Measurements from ENCODE around the gene TJAP1. TPM values are rescaled to one million over a fixed set of nuclear protein-coding genes. Genes with fewer than 3 reads are reported as not detected.

Gene TJAP1
- total RNA-seq, 1 experiment from 2014 or later, result 78.9 TPM

- BruUV-seq (replicated peaks), result no TSS peak
- H3K27me3 Mint-ChIP-seq (ENCODE audit: insufficient read depth, unreplicated experiment), result no peaks in the 10 kb centered on the region
- intact Hi-C loops (cut with micrococcal nuclease), result no loop called here
- DNase-seq (ENCODE audit: unreplicated experiment), result no peak
- no peak overlapping the region for H3K4me3 Mint-ChIP-seq (ENCODE audit: unreplicated experiment)
- ChIA-PET CTCF (interaction anchor here (0.8 to 5.3 kb wide), 3 partner anchors 9 to 53 kb away, joined by 3 to 25 read pairs (median 3); no protein-coding TSS in a partner anchor), POLR2A (no interaction called here)
- H3K27ac Mint-ChIP-seq (ENCODE audit: low read depth, unreplicated experiment), result no peak overlapping the region
- H3K4me1 Mint-ChIP-seq (ENCODE audit: insufficient read depth, unreplicated experiment), result no peaks in the 10 kb centered on the region
- no peaks in the 10 kb centered on the region for H3K9me3 Mint-ChIP-seq (ENCODE audit: unreplicated experiment)
- no peak for TF ChIP-seq CTCF (IDR thresholded peaks at IDR 0.05; ENCODE audit: unreplicated experiment)
- peaks cover 55% of the 10 kb centered on the region for H3K36me3 Mint-ChIP-seq (ENCODE audit: insufficient read depth, unreplicated experiment)
Observed at GRCh38 chr6:43442935-43443334, 34.4 kb upstream of the TJAP1 start.

GRCh38 chr6:43444036-43444435 lies 33.3 kb upstream of the TJAP1 start:
- no peak for TF ChIP-seq CTCF (IDR thresholded peaks at IDR 0.05; ENCODE audit: unreplicated experiment)
- H3K27ac Mint-ChIP-seq (ENCODE audit: low read depth, unreplicated experiment), result no peak overlapping the region
- H3K4me3 Mint-ChIP-seq (ENCODE audit: unreplicated experiment), result no peak overlapping the region
- no peaks in the 10 kb centered on the region for H3K27me3 Mint-ChIP-seq (ENCODE audit: insufficient read depth, unreplicated experiment)
- DNase-seq (ENCODE audit: unreplicated experiment), result no peak
- ChIA-PET POLR2A (interaction anchor here (0.5 to 0.9 kb wide), 2 partner anchors 17 to 261 kb away, joined by 3 read pairs; partner anchors contain the start of gene ABCC10), CTCF (interaction anchor here (0.9 to 2.4 kb wide), 3 partner anchors 10 to 60 kb away, joined by 3 to 7 read pairs (median 3); no protein-coding TSS in a partner anchor)
- H3K36me3 Mint-ChIP-seq (ENCODE audit: insufficient read depth, unreplicated experiment), result peaks cover 53% of the 10 kb centered on the region
- no peaks in the 10 kb centered on the region for H3K9me3 Mint-ChIP-seq (ENCODE audit: unreplicated experiment)
- BruUV-seq (replicated peaks), result no TSS peak
- H3K4me1 Mint-ChIP-seq (ENCODE audit: insufficient read depth, unreplicated experiment), result no peaks in the 10 kb centered on the region
- intact Hi-C loops (cut with micrococcal nuclease), result no loop called here

- ChIA-PET CTCF (interaction anchor here (0.9 to 2.4 kb wide), 3 partner anchors 9 to 60 kb away, joined by 3 to 7 read pairs (median 3); no protein-coding TSS in a partner anchor), POLR2A (interaction anchor here (0.5 to 0.9 kb wide), 2 partner anchors 17 to 262 kb away, joined by 3 read pairs; partner anchors contain the start of gene ABCC10)
- Mint-ChIP-seq H3K36me3 (ENCODE audit: insufficient read depth, unreplicated experiment) (peaks cover 48% of the 10 kb centered on the region), H3K9me3 (ENCODE audit: unreplicated experiment) (no peaks in the 10 kb centered on the region), H3K27me3 (ENCODE audit: insufficient read depth, unreplicated experiment) (no peaks in the 10 kb centered on the region), H3K4me3 (ENCODE audit: unreplicated experiment) (no peak overlapping the region), H3K27ac (ENCODE audit: low read depth, unreplicated experiment) (no peak overlapping the region), H3K4me1 (ENCODE audit: insufficient read depth, unreplicated experiment) (no peaks in the 10 kb centered on the region)
- TF ChIP-seq CTCF (IDR thresholded peaks at IDR 0.05; ENCODE audit: unreplicated experiment), result no peak
- intact Hi-C loops (cut with micrococcal nuclease), result no loop called here
- BruUV-seq (replicated peaks), result no TSS peak
- no peak for DNase-seq (ENCODE audit: unreplicated experiment)
Observed at GRCh38 chr6:43444582-43444981, 32.8 kb upstream of the TJAP1 start.

- Mint-ChIP-seq H3K27ac (ENCODE audit: low read depth, unreplicated experiment) (no peak overlapping the region), H3K36me3 (ENCODE audit: insufficient read depth, unreplicated experiment) (peaks cover 45% of the 10 kb centered on the region), H3K4me1 (ENCODE audit: insufficient read depth, unreplicated experiment) (no peaks in the 10 kb centered on the region), H3K27me3 (ENCODE audit: insufficient read depth, unreplicated experiment) (no peaks in the 10 kb centered on the region), H3K9me3 (ENCODE audit: unreplicated experiment) (no peaks in the 10 kb centered on the region), H3K4me3 (ENCODE audit: unreplicated experiment) (no peak overlapping the region)
- DNase-seq (ENCODE audit: unreplicated experiment), result no peak
- ChIA-PET POLR2A (interaction anchor here (1.2 to 1.3 kb wide), 2 partner anchors 9 to 12 kb away, joined by 3 to 5 read pairs; no protein-coding TSS in a partner anchor), CTCF (interaction anchor here (0.5 to 2.4 kb wide), 3 partner anchors 50 to 393 kb away, joined by 4 to 7 read pairs (median 7); no protein-coding TSS in a partner anchor)
- no peak for TF ChIP-seq CTCF (IDR thresholded peaks at IDR 0.05; ENCODE audit: unreplicated experiment)
- BruUV-seq (replicated peaks), result no TSS peak
- intact Hi-C loops (cut with micrococcal nuclease), result no loop called here
Observed at GRCh38 chr6:43445576-43445975, 31.8 kb upstream of the TJAP1 start.
